ENCODE measurements around the gene COL6A3.

- no peak for TF ChIP-seq CTCF (conservative IDR thresholded peaks at IDR 0.05 in 1 of 2, IDR thresholded peaks at IDR 0.05 in 1 of 2; ENCODE audit: extremely low read depth in 1 of 2, insufficient read depth in 1 of 2, low read depth in 1 of 2, low read length in 2 of 2)
- TF ChIP-seq EZH2 (IDR thresholded peaks at IDR 0.05; ENCODE audit: borderline replicate concordance, low read length) = no peak
These were observed 782 bp downstream of the COL6A3 start for GRCh38 chr2:237412988-237413776.
